ENCODE results near the gene ABO. TPM values are rescaled to one million over a fixed set of nuclear protein-coding genes. Genes with fewer than 3 reads are reported as not detected.
"Not testable (repeated sequence)": the region's sequence is repeated elsewhere in the genome, so short reads cannot be mapped to it uniquely, and the experiment has no call there.

Gene ABO
- total RNA-seq, 6 experiments from 2014 or later = 0.06 to 0.29 TPM; not detected in 4

- intact Hi-C loops (cut with DNase I) = no loop called here
- Histone ChIP-seq H3K36me3 (no peaks in the 10 kb centered on the region), H3K27ac (no peak overlapping the region), H3K4me1 (no peaks in the 10 kb centered on the region), H3K27me3 (no peaks in the 10 kb centered on the region), H3K9me3 (no peaks in the 10 kb centered on the region), H3K4me3 (no peak overlapping the region)
- no peak for TF ChIP-seq POLR2A (IDR thresholded peaks at IDR 0.05)
- no peak for TF ChIP-seq CTCF (IDR thresholded peaks at IDR 0.05)
- ATAC-seq (no peak), DNase-seq (no peak)
- no CpG with 5 or more reads among the region's 13 CpGs for WGBS (ENCODE audit: insufficient coverage, low coverage, low lambda C conversion rate, missing lambda C conversion rate)
Measured at GRCh38 chr9:133304158-133304470, 29.1 kb upstream of the ABO start.

GRCh38 chr9:133303266-133304157, 28.5 kb upstream of the ABO start:
- Histone ChIP-seq H3K4me3 (no peak overlapping the region), H3K36me3 (no peaks in the 10 kb centered on the region), H3K9me3 (no peaks in the 10 kb centered on the region), H3K27ac (no peak overlapping the region), H3K4me1 (no peaks in the 10 kb centered on the region), H3K27me3 (no peaks in the 10 kb centered on the region)
- ATAC-seq = no peak
- 58% methylated on average over 13 of the region's 26 CpGs for WGBS (ENCODE audit: insufficient coverage, low coverage, low lambda C conversion rate, missing lambda C conversion rate)
- intact Hi-C loops (cut with DNase I) = no loop called here
- TF ChIP-seq POLR2A (IDR thresholded peaks at IDR 0.05) = no peak
- no peak for TF ChIP-seq CTCF (IDR thresholded peaks at IDR 0.05)
- no peak for DNase-seq

- peaks cover 0 to 5% of the 10 kb centered on the region in 2 donors for H3K27me3 ChIP-seq
- 66% methylated on average over 11 of the region's 13 CpGs for WGBS (ENCODE audit: insufficient coverage, low coverage, low lambda C conversion rate, missing lambda C conversion rate)
- H3K36me3 ChIP-seq = no peaks in the 10 kb centered on the region
- no peak for ATAC-seq
- no peaks in the 10 kb centered on the region for H3K9me3 ChIP-seq
- intact Hi-C loops (cut with DNase I) = no loop called here
- H3K4me3 ChIP-seq = no peak overlapping the region
- TF ChIP-seq CTCF (IDR thresholded peaks at IDR 0.05) = no peak
- H3K27ac ChIP-seq = no peak overlapping the region
- no peak for DNase-seq
- no peaks in the 10 kb centered on the region for H3K4me1 ChIP-seq
Measured at GRCh38 chr9:133301253-133302230, 26.5 kb upstream of the ABO start.

GRCh38 chr9:133299996-133300395, 25.0 kb upstream of the ABO start:
- H3K4me3 ChIP-seq; intact Hi-C loops (cut with DNase I); H3K27ac ChIP-seq; H3K9me3 ChIP-seq; H3K27me3 ChIP-seq; ATAC-seq; H3K4me1 ChIP-seq; DNase-seq; H3K36me3 ChIP-seq: not testable (repeated sequence)
- 35% methylated on average over 4 of the region's 16 CpGs for WGBS (ENCODE audit: insufficient coverage, low coverage, low lambda C conversion rate, missing lambda C conversion rate)

- Histone ChIP-seq H3K27me3 (peaks cover 0 to 5% of the 10 kb centered on the region in 2 donors), H3K36me3 (no peaks in the 10 kb centered on the region), H3K4me1 (no peaks in the 10 kb centered on the region), H3K27ac (no peak overlapping the region), H3K4me3 (no peak overlapping the region), H3K9me3 (no peaks in the 10 kb centered on the region)
- intact Hi-C loops (cut with DNase I) = no loop called here
- ATAC-seq = no peak
- TF ChIP-seq CTCF (IDR thresholded peaks at IDR 0.05) (no peak), POLR2A (IDR thresholded peaks at IDR 0.05) (no peak)
- 36% methylated on average over 1 of the region's 1 CpG for WGBS (ENCODE audit: insufficient coverage, low coverage, low lambda C conversion rate, missing lambda C conversion rate)
- no peak for DNase-seq
Measured at GRCh38 chr9:133294257-133294656, 19.3 kb upstream of the ABO start.
